Measurements from ENCODE around the gene KIRREL1.

- TF ChIP-seq, protein P1, sequence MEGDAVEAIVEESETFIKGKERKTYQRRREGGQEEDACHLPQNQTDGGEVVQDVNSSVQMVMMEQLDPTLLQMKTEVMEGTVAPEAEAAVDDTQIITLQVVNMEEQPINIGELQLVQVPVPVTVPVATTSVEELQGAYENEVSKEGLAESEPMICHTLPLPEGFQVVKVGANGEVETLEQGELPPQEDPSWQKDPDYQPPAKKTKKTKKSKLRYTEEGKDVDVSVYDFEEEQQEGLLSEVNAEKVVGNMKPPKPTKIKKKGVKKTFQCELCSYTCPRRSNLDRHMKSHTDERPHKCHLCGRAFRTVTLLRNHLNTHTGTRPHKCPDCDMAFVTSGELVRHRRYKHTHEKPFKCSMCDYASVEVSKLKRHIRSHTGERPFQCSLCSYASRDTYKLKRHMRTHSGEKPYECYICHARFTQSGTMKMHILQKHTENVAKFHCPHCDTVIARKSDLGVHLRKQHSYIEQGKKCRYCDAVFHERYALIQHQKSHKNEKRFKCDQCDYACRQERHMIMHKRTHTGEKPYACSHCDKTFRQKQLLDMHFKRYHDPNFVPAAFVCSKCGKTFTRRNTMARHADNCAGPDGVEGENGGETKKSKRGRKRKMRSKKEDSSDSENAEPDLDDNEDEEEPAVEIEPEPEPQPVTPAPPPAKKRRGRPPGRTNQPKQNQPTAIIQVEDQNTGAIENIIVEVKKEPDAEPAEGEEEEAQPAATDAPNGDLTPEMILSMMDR (IDR thresholded peaks at IDR 0.05), result no peak
- TF ChIP-seq POLR2AphosphoS5 (IDR thresholded peaks at IDR 0.05) (no peak), POLR2A (IDR thresholded peaks at IDR 0.05) (no peak)
Measured at GRCh38 chr1:158043232-158043631, 49.8 kb downstream of the KIRREL1 start.

Data from transverse colon (tissue), 4 donors.